DLD1 (cell line): Measurements from ENCODE around the gene SEC63.
"Not testable (repeated sequence)": the region's sequence is repeated elsewhere in the genome, so short reads cannot be mapped to it uniquely, and the experiment has no call there.

ENCODE experiments used
- in situ Hi-C: cut with HindIII; loops from 2 replicates; pipeline ENCODE4 v1.10.0; 2017; ENCODE audit warnings: low sequenced_read_pairs

Gene SEC63

DNA sequence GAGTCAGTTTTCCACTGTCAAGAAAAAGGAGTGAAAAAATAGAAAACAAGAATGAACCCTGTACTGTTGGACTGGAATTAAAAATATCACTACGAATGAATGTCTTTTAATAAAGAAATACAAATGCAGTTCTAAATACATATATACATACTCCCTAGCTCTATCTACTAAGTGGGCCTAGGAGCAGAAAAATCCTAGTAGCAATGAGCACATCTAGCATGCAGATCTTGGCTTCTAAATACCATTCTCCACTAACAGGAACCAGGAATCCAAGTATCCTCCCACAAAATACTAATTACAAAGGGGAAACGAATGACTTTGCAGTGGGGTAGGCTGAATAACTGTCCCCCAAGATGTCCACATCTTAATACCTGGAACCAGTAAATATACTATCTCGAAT lies 25.4 kb downstream of the SEC63 start:
- in situ Hi-C loops = no loop called here

DNA sequence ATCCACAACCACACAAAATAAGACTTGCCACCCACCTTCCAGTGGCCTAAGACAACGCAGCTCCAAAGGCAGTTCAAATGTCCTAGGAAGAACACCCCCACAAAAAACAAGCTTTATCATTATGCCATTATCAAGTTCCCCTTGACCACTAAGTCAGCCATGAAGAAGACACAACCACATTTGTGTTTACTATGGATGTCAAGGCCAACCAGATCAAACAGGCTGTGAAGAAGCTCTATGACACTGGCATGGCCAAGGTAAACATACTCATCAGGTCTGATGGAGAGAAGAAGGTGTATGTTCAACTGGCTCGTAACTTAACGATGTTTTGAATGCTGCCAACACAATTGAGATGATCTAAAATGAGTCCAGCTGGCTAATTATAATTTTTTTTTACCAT lies 26.1 kb downstream of the SEC63 start:
- in situ Hi-C loops = no loop called here

DNA sequence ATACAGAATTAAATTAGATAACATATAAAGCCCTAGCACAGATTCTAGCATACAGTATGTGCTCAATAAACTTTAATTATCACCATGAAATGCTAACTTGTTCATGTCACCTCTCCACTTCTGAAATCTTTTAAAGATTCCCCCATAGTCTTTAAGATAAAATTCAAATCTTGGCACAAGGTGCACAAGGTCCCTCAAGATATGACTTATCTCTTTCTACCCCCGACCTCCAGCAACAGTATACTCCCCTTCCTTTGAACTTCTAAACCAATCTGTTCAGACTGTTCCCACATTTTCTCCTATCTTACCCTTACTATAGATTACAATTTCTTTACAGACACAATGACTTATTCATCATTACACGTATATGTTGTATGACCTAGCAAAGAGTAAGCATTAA lies 29.0 kb downstream of the SEC63 start:
- in situ Hi-C loops = no loop called here

DNA sequence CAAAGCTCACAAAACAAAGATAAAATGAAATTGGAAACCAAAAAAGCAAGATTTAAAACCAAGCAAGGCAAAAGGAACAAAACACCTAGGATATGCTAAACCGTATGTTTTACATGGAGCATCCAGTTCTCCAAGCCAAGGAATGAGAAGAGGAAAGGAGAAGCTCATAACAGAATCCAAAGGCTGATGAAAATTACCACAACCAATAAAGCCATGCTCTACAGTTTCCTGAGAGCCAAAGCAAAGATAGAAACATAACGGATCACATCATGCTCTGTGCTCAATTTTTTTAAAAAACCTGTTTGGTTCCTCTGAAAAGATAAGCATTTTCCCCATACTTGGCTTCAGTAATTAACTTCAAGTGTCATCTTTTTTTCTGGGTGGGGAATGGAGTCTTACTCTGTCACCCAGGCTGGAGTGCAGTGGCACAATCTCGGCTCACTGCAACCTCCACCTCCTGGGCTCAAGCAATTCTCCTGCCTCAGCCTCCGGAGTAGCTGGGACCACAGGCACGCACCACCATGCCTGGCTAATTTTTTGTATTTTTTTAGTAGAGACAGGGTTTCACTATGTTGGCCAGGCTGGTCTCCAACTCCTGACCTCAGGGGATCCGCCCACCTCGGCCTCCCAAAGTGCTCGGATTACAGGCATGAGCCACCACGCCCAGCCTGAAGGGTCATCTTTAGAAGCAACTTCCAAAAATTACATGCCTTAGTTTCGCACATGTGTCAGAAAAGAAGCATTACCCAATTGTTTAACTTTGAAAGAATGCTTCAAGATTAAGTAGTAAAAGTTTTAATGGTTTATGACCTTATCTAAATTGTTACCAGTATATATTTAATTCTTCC lies 31.1 kb downstream of the SEC63 start:
- in situ Hi-C loops = not testable (repeated sequence)

DNA sequence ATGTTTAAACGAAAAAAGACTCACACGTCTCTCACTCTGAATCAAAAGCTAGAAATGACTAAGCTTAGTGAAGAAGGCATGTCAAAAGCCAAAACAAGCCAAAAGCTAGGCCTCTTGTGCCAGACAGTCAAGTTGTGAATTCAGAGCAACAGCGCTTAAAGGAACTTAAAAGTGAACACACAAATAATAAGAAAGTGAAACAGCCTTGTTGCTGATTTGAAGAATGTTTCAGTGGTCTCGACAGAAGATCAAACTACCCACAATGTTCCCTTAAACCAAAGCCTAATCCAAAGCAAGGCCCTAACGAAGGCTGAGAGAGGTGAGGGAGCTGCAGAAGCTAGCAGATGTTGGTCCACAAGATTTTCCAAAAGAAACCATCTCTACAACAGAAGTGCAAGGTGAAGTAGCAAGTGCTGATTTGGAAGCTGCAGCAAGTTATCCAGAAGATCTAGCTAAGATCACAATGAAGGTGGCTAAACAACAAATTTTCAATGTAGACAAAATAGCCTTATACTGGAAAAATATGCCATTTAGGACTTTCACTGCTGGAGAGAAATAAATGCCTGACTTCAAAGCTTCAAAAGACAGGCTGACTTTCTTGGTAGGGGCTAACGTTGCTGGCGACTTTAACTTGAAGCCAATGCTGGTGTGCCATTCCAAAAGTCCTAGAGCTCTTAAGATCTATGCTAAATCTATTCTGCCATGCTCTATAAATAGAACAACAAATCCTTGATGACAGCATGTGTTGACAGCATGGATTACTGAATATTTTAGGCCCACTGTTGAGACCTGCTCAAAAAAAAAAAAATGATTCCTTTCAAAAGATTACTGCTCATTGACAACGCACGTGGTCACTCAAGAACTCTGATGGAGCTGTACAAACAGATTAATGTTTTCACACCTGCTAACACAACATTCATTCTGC lies 40.3 kb downstream of the SEC63 start:
- in situ Hi-C loops = no loop called here

DNA sequence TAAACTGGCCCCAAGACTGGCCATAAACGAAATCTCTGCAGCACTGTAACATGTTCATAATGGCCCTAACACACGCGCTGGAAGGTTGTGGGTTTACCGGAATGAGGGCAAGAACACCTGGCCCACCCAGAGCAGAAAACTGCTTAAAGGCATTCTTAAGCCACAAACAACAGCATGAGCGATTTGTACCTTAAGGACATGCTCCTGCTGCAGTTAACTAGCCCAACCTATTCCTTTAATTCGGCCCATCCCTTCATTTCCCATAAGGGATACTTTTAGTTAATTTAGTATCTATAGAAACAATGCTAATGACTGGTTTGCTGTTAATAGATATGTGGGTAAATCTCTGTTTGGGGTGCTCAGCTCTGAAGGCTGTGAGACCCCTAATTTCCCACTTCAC lies 41.0 kb downstream of the SEC63 start:
- in situ Hi-C loops = not testable (repeated sequence)

DNA sequence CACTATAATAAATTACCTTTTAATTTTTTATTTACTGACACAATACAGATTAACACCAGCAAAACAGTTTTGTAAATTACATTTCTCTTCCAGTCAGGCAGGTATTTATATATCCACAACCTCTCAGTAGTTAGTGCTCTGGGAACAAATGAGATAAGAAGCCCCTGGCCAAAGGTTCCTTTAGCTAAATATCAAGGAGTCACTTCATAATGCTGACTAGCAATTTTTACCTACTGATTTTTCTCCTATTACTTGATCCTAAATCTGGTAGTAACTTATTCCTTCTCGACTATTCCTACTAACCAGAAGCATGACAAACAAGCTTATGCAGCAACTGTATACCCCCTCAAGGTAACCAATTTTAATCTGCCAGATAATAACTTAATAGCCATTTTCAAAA lies 46.3 kb downstream of the SEC63 start:
- in situ Hi-C loops = no loop called here

DNA sequence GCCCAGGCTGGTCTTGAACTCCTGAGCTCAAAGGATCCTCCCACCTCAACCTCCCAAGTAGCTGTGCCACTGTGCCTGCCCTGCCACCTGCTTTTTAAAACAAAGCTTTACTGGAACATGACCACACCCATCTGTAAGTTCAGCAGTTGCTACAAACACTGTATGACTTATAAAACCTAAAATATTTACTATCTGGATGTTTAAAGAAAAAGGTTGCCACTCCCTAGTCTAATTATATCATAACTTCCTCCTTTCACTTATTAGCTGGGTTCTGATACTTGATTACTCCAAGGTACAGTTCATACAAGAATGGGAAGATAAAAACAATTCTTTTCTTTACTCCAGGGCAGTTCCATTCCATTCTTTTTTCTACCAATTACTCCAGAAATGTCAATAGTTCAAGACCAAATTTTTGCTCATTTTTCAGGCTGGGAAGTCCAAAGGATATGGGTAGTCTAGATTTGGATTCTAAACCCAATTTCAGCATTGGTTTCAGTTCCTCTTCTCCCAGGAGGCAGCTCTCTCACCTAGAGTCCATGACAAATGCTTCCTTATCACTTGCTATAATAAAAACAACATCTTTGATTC lies 63.1 kb downstream of the SEC63 start:
- in situ Hi-C loops = no loop called here

DNA sequence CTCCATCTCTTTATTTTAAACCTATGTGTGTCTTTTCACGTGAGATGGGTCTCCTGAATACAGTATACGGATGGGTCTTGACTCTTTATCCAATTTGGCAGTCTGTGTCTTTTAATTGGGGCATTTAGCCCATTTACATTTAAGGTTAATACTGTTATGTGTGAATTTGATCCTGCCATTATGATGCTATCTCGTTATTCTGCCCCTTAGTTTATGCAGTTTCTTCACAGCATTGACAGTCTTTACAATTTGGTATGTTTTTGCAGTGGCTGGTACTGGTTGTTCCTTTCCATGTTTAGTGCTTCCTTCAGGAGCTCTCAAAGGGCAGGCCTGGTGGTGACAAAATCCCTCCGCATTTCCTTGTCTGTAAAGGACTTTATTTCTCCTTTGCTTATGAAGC lies 67.6 kb downstream of the SEC63 start:
- in situ Hi-C loops = not testable (repeated sequence)

DNA sequence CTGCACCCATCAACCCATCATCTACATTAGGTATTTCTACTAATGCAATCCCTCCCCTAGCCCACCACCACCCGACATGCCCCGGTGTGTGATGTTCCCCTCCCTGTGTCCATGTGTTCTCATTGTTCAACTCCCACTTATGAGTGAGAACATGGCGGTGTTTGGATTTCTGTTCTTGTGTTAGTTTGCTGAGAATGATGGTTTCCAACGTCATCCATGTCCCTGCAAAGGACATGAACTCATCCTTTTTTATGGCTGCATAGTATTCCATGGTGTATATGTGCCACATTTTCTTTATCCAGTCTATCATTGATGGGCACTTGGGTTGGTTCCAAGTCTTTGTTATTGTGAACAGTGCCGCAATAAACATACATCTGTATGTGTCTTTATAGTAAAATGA lies 72.1 kb downstream of the SEC63 start:
- in situ Hi-C loops = not testable (repeated sequence)

DNA sequence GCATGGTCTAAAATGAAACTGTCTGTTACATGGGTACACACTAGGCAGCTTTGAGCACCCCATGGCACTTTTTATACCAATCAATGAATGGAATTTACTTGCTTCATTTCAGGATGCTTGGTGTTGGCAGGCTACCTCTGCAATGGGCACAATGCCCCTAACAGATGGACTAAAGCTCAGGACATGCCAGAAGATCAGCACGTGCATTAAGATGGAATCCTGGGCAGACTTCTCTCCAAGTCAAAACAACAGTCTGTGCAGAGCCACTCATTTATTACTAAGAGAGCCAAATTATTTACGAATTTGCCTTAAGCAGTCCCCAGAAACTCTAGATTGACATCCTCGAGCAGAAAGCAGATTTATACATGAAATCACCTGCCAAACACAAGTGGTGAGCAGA lies 78.1 kb downstream of the SEC63 start:
- in situ Hi-C loops = no loop called here

DNA sequence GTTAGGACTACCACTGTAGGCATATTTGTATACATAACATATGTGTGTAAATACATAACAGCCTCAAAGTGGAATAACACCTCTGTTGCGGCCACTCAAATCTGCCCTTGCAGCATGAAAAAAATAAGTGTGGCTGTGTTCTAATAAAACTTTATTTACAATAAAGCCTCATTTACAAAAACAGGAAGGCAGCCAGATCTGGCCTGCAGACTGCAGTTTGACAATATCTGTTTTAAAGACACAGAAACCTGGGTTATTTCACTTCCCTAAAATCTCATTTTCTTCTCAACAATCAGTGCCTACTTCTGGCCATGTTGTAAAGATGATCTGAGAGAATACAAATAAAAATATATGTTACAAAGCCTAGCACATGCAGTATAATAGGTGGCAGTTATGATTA lies 80.0 kb downstream of the SEC63 start:
- in situ Hi-C loops = no loop called here

DNA sequence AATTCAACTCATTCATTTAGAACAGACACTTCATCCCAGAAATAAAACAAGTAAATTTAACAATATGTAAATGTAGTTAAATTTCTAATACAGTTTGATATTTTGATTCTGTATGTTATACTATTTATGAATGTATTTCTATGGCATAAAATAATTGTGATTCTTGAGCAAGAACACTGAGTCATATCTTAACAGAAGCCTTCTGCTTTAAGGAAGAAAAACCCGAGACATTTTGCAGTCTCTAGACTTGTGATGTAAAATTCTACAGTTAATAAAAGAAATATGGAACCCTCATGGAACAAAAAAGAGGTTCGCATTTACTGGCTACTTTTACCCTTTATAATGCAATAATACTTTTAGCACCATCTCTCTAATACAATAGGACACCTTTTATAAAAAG lies 86.0 kb downstream of the SEC63 start:
- in situ Hi-C loops = no loop called here

DNA sequence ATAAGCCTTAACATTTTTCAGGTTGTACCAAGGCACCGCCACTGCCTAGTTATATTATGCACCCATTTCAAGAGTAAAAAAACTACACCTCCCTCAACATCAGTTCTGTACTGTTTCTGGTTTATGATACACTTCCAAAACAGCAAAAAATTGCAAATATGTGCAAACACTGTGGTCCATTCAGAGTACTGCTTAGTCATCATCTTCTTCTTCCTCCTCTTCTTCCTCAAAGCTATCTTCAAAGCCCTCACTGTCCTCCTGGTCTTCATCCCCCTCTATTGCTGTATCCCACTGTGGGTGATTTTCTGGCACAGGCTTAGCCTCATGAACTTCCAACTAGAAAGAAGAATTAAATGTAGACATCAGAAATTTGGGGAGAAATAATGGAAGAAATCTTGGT lies 86.5 kb downstream of the SEC63 start:
- in situ Hi-C loops = not testable (repeated sequence)

DNA sequence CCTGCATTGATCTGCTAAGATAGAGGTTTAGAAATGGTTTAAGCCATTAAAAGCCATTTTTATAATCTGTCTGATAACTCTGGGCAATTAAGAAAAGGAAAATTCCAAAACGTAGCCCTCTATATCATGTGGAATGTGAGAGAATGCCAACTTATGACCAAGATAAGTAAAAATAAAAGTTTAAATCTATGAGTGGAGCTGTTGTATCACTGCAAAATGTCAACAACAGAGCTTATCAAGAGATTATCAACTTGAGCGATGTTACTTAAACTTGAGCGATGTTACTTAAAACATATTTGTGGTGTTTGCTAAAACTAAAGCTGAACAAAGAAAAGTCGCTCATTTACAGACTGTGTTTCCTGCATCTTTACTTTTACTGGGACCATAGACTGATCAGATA lies 87.0 kb downstream of the SEC63 start:
- in situ Hi-C loops = no loop called here

DNA sequence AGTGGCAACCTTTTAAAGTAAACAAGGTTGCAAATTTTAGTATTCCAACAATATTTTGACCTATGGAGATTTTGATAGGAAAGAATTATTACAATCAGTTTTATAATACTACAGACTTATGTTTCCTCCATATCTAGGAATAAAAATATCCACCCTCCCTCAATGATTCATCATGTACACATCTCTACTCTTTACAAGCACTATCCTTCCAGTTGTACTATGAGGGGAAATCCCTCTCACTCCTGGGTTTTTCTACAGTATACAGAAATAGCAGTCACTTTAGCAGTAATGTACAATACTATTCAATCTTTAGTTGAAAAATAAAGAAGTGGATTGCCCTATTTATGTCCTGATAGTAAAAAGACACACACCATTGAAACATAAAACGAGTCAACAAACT lies 87.6 kb downstream of the SEC63 start:
- in situ Hi-C loops = no loop called here

DNA sequence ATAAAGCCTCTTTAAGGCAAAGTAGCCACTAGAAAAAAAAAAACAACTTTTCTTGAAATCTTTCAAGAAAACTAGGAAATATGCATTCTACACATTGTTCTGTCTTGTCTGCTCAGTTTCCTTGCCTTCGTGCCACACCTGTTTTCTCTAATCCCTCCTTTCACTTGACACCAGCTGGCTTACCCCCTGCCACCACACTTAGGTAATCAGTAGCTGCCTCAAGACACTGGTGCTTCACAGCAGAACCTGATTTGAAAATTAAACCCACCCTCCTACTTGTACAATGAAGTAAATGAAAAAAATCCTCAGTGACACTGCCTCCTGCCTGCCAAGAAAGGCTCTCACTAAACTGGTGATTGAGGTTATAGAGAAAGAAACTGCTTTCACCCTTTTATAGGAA lies 88.1 kb downstream of the SEC63 start:
- in situ Hi-C loops = no loop called here

DNA sequence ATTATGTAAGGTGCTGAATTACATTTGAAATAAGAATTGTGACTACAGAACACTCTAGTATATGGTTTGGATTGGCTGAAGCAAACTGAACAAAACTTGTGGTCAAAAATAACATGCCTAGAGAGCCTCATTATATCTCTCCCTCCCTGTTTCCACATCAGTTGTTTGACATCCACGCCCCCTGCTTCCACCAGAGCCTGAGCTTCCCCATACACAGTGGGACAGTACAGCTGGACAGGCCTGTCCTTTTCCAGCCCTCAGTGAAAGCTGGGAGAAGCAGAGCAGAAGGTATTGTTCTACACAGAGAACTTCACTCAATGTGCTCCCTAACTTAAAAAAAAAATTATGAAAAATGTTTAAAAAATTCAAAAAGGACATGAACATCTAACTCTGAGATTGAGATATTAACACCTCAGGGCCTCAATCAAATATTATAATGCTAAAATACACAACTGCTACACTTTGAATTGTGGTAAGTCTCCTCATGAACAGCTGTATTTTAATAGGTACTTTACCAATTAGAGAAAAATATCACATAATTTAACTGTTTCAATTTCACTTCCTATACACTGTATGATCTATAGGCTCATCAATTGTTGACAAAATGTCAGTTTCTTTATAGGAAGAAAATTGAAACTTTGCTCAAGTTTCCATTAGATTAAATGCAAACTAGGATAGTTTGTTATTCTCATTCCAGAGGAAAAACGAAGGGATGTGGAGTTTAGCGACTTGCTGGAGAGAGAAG lies 89.0 kb downstream of the SEC63 start:
- in situ Hi-C loops = no loop called here

DNA sequence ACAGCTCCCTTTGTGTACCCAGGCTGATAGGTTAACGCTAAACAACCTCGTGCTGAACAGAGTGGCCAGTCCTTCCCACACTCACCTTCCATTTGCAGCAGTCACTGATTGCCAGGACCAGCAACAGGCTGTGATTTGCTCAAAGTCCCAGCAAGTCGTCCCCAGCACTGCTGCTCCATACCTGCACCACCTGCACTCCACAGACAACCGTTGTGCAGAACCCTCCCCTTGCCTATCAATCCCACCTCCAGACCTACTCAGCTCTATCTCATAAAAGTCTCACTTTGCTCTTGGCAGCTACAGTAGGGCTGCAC lies 90.7 kb downstream of the SEC63 start:
- in situ Hi-C loops = no loop called here

DNA sequence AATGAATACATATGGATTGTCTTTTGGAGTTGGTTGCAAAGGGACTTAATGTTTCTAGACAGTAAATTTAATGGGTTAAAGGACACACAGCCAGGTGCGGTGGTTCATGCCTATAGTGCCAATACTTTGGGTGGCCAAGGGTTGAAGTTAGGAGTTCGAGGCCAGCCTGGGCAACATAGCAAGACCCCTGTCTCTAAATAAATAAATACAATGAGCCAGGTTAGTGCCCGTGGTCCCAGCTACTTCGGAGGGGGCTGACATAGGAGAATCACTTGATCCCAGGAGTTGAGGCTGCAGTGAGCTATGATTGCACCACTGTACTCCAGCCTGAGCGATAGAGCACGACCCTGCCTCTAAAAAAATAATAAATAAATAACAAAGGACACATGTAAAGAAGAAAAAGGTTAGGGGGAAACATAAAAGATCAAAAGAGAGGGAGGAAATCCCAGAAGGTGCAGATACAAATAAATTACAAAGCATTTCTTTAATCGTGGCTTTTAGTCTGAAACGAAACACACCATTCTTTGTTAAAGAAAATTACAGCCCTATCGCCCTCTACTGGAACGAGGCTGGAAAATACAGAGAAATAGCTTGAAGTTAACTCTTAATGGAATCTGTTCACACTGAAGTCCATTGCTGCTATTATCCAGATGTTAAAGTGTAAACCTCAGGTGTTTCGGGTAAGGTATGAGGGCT lies 91.3 kb downstream of the SEC63 start:
- in situ Hi-C loops = no loop called here
